ENCODE data around the gene ARHGEF6.

Gene ARHGEF6

GRCh38 chrX:136662976-136663375 lies 117.8 kb downstream of the ARHGEF6 start:
- H3K27me3 ChIP-seq (ENCODE audit: low read length), result no peaks in the 10 kb centered on the region
- no peaks in the 10 kb centered on the region for H3K36me3 ChIP-seq (ENCODE audit: low read length)
- no peak overlapping the region for H3K4me2 ChIP-seq (ENCODE audit: low read depth, low read length, poor library complexity, severe bottlenecking)
- no peak overlapping the region for H3K4me3 ChIP-seq (ENCODE audit: insufficient read depth, low read length, poor library complexity, severe bottlenecking)
- no peaks in the 10 kb centered on the region for H3K79me2 ChIP-seq (ENCODE audit: insufficient read depth, low read length)
- H4K20me1 ChIP-seq (ENCODE audit: low read depth, low read length), result no peaks in the 10 kb centered on the region
- H3K9ac ChIP-seq (ENCODE audit: low read length), result no peak overlapping the region
- H3K9me3 ChIP-seq (ENCODE audit: insufficient read depth, low read length), result no peaks in the 10 kb centered on the region
- H3K27ac ChIP-seq (ENCODE audit: low read depth, low read length), result no peak overlapping the region
- no peaks in the 10 kb centered on the region for H3F3A ChIP-seq (ENCODE audit: insufficient read depth)
- H2AFZ ChIP-seq (ENCODE audit: low read depth, low read length, severe bottlenecking), result no peak overlapping the region
- no peaks in the 10 kb centered on the region for H3K9me2 ChIP-seq (replicated peaks; ENCODE audit: insufficient read depth, low read length)
- TF ChIP-seq, protein P1, sequence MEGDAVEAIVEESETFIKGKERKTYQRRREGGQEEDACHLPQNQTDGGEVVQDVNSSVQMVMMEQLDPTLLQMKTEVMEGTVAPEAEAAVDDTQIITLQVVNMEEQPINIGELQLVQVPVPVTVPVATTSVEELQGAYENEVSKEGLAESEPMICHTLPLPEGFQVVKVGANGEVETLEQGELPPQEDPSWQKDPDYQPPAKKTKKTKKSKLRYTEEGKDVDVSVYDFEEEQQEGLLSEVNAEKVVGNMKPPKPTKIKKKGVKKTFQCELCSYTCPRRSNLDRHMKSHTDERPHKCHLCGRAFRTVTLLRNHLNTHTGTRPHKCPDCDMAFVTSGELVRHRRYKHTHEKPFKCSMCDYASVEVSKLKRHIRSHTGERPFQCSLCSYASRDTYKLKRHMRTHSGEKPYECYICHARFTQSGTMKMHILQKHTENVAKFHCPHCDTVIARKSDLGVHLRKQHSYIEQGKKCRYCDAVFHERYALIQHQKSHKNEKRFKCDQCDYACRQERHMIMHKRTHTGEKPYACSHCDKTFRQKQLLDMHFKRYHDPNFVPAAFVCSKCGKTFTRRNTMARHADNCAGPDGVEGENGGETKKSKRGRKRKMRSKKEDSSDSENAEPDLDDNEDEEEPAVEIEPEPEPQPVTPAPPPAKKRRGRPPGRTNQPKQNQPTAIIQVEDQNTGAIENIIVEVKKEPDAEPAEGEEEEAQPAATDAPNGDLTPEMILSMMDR (IDR thresholded peaks at IDR 0.05; ENCODE audit: insufficient read depth, low read length, poor library complexity, severe bottlenecking), result no peak
- TF ChIP-seq EZH2phosphoT487 (conservative IDR thresholded peaks at IDR 0.05; ENCODE audit: low read length), result no peak

GRCh38 chrX:136662104-136662503 lies 118.6 kb downstream of the ARHGEF6 start:
- Histone ChIP-seq H3K9me2 (replicated peaks; ENCODE audit: insufficient read depth, low read length) (no peaks in the 10 kb centered on the region), H3K9ac (ENCODE audit: low read length) (no peak overlapping the region), H3K36me3 (ENCODE audit: low read length) (no peaks in the 10 kb centered on the region), H3K4me2 (ENCODE audit: low read depth, low read length, poor library complexity, severe bottlenecking) (no peak overlapping the region), H3F3A (ENCODE audit: insufficient read depth) (no peaks in the 10 kb centered on the region), H3K27me3 (ENCODE audit: low read length) (no peaks in the 10 kb centered on the region), H3K27ac (ENCODE audit: low read depth, low read length) (no peak overlapping the region), H4K20me1 (ENCODE audit: low read depth, low read length) (no peaks in the 10 kb centered on the region), H3K79me2 (ENCODE audit: insufficient read depth, low read length) (no peaks in the 10 kb centered on the region), H3K4me3 (ENCODE audit: insufficient read depth, low read length, poor library complexity, severe bottlenecking) (no peak overlapping the region), H3K9me3 (ENCODE audit: insufficient read depth, low read length) (no peaks in the 10 kb centered on the region), H2AFZ (ENCODE audit: low read depth, low read length, severe bottlenecking) (no peak overlapping the region)
- no peak for TF ChIP-seq EZH2phosphoT487 (conservative IDR thresholded peaks at IDR 0.05; ENCODE audit: low read length)
- TF ChIP-seq, protein P1 (IDR thresholded peaks at IDR 0.05; ENCODE audit: insufficient read depth, low read length, poor library complexity, severe bottlenecking), result no peak

GRCh38 chrX:136660896-136661295 lies 119.8 kb downstream of the ARHGEF6 start:
- no peaks in the 10 kb centered on the region for H3K36me3 ChIP-seq (ENCODE audit: low read length)
- no peaks in the 10 kb centered on the region for H3F3A ChIP-seq (ENCODE audit: insufficient read depth)
- no peak overlapping the region for H3K4me2 ChIP-seq (ENCODE audit: low read depth, low read length, poor library complexity, severe bottlenecking)
- no peaks in the 10 kb centered on the region for H3K79me2 ChIP-seq (ENCODE audit: insufficient read depth, low read length)
- H3K4me3 ChIP-seq (ENCODE audit: insufficient read depth, low read length, poor library complexity, severe bottlenecking), result no peak overlapping the region
- no peak overlapping the region for H3K27ac ChIP-seq (ENCODE audit: low read depth, low read length)
- TF ChIP-seq, protein P1 (IDR thresholded peaks at IDR 0.05; ENCODE audit: insufficient read depth, low read length, poor library complexity, severe bottlenecking), result no peak
- TF ChIP-seq EZH2phosphoT487 (conservative IDR thresholded peaks at IDR 0.05; ENCODE audit: low read length), result no peak
- H4K20me1 ChIP-seq (ENCODE audit: low read depth, low read length), result no peaks in the 10 kb centered on the region
- no peaks in the 10 kb centered on the region for H3K27me3 ChIP-seq (ENCODE audit: low read length)
- no peak overlapping the region for H3K9ac ChIP-seq (ENCODE audit: low read length)
- H2AFZ ChIP-seq (ENCODE audit: low read depth, low read length, severe bottlenecking), result no peak overlapping the region
- H3K9me2 ChIP-seq (replicated peaks; ENCODE audit: insufficient read depth, low read length), result no peaks in the 10 kb centered on the region
- H3K9me3 ChIP-seq (ENCODE audit: insufficient read depth, low read length), result no peaks in the 10 kb centered on the region
